NCI-H524 (cell line): Measurements from ENCODE around the gene SDCBP2.

Experiments
- DNase-seq, 2 experiments: peaks; one replicate each; lab custom pipeline; 2025; lab: John Stamatoyannopoulos, UW

The SDCBP2 gene

DNA sequence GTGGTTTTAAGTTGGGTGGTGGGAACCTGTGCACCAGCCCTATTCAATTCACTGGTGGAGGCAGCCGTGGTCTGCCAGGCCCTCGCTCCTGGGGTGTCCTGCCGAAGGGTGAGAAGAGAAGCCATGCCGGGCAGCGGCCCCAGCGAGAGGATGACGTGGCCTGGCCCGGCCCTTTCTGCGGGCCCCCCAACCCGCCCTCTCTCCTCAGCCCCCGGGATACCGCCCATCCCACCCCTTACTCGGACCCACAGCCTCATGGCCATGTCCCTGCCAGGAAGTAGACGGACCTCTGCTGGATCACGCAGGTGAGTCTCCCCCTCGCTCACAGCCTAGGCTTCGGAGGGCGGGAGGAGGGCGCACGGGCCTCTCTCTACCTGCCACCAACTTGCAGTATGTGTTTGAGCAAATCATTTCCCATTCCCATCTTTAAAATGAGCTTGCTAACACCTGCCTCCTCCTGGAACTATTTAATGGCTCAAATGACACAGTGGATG is 32.8 kb downstream of the SDCBP2 start:
- DNase-seq = no peak

GRCh38 chr20:1295276-1295930 is 33.5 kb downstream of the SDCBP2 start:
- DNase-seq = no peak

GRCh38 chr20:1294497-1294896 is 34.4 kb downstream of the SDCBP2 start:
- DNase-seq = no peak

- no peak for DNase-seq
These were observed 35.1 kb downstream of the SDCBP2 start for GRCh38 chr20:1293641-1294379.

GRCh38 chr20:1292620-1293019 is 36.3 kb downstream of the SDCBP2 start:
- DNase-seq = no peak

DNA sequence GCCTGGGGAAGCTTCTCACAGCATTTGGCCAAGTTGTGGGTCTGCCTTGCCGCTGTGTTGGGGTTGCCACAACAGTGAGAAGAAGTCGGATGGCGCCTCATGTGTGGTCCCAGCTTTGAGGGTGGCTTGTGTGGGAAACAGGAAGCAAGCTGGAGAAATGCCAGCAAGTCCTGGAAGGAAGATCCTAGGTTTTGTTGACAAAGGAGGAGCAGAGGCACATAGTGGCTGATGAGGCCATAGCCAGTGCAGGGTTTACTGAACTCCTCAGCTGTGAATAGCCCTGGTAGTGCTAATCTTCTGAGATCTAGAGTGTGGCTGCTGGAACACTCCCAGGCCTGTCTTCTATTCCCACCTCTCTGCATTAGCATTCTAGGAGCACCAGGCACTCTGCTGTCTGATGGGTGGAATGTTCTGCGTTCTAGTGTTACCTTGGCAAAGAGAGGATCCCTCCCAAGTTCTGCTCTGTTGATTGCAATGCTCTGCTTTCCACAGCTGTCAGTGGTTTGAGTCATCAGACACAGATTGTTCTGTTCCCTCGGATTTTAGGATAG is 37.7 kb downstream of the SDCBP2 start:
- DNase-seq = no peak

GRCh38 chr20:1287787-1288569 is 41.0 kb downstream of the SDCBP2 start:
- no peak for DNase-seq

GRCh38 chr20:1287306-1287705 is 41.6 kb downstream of the SDCBP2 start:
- DNase-seq = no peak

- DNase-seq = no peak
These were observed 42.5 kb downstream of the SDCBP2 start for GRCh38 chr20:1286267-1287024.

DNA sequence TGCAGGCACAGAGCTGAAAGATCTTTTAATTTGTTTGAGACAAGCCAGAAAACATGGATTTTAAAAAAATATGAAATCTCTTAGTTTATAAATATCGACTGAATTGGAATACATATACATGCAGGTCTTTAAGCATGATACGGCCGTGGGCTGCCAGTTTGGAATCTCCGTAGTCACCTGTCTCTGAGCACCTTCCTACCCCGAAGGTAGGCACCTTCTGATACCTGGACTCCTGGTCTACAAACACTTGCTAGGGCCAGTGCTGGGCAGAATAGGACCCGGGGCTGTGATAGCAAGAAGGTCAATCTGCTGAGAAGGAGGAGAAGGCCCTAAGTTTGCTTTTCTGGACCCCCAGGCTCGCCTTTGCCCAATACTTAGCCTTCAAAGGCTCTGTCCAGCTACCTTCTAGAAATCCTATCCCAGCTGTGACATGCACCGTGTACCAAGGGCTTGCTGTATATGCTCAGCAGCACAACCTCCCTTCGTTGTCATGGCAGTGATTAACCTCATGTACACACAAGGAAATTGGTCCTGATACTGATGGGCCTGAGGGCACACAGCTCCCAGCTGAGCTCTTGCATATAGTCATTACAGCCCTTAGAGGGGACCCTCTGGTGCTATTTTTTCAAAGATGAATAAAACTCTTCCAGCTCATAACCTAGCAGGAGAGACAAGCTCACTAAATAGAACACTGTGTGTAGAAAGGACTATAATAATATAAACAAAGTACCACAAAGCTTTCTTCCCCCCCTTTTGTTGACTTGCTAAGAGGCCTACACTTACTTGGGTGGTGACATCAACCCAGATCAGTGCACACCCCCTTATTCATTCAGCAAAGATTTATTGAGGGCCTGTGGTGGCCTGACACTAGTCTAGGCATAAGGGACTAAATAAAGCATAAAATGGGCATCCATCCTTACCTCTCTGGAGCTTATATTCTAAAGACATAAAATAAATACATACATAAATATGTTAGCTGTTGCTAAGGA is 45.1 kb downstream of the SDCBP2 start:
- DNase-seq = no peak

- DNase-seq = no peak
These were observed 46.0 kb downstream of the SDCBP2 start for GRCh38 chr20:1282966-1283365.

DNA sequence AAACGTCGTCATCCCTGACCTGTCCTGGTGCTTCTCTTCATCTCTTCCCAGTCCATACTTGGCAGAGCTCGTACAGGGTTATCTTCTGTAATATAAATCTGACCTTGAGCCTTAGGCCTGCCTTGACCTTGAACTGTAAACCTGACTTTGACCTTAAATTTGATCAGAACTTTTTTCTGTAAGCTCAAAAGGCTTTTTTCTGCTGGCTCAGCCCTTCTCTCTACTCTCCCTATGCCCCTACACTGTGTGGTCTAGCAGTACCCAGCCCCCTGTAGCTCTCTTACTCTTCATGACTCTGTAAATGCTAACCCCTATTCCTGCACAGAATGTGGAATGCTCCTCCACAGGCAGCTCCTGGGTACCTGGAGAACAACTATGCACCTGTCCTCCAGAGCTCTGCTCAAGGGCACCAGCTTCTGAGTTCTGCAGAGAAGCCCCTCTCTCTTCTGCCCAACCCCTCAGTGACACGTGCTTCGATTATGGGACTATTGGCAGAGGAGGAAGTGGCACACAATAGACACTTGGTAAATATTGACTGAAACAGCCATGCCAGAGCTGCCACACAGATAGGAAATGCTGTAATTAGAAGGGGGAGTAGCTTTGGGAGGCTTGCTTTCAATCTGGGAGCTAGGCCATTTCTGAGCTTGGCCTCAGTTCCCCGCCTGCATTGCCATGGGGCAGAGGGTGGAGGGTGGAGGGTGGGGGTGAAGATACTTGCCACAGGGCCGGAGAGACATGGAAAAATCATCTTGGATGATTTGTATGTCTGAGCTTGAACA is 47.5 kb downstream of the SDCBP2 start:
- no peak for DNase-seq

DNA sequence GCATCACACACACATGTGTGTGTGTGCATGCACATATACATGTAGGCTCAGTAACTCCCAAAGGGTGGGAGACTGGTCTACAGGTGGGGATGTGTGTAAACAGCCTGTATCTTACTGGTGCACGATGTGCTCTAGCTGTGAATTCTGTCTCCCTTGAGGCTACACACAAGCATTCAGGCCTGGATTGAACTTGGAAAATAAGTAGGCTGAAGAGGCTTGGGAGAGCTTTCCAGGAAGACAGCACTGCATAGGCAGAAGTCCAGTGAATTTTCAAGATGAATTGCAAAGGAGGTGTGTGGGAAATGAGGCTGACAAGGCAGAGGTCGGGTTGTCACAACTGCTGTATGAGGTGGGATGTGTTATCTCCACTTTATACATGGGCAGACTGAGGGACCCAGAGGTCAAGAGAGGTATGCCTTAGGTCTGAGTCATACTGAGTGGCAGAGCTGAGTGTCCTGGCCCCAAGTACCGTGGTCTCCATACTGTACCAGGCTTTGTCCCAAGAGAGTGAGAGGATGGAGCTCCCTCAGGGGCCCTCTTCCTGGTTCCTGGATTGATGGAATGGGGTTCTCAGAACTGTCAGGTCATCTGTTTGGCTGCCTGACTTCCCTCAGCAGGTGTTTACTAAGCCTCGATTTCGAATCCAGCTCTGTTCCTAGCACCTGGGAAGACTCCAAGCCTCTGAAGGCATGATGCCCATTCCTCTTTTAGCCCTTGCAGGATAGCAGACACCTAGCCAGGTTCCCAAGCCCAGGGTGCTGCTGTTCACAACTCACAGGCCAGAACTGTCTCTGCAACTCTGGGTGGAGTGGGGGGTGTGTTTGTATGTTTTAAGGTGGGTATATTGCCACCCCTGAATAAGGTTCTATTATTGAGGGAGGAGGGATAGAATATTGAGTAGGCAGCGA is 48.5 kb downstream of the SDCBP2 start:
- DNase-seq = no peak

DNA sequence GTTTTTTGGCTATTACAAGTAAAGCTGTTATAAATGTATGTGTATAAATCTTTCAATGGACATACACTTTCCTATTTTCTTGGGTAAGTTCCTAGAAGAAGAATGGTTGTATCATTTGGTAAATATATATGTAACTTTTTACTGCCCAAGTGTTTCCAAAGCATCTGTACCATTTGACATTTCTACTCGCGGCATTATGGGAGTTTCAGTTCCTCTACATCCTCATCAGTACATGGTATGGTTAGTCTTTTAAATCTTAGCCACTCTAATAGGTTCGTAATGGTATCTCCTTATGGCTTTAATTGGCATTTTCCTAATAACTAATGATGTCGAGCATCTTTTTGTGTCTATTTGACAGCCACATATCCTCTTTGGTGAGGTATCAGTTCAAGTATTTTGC is 49.9 kb downstream of the SDCBP2 start:
- no peak for DNase-seq

GRCh38 chr20:1277529-1278322 is 51.2 kb downstream of the SDCBP2 start:
- no peak for DNase-seq

DNA sequence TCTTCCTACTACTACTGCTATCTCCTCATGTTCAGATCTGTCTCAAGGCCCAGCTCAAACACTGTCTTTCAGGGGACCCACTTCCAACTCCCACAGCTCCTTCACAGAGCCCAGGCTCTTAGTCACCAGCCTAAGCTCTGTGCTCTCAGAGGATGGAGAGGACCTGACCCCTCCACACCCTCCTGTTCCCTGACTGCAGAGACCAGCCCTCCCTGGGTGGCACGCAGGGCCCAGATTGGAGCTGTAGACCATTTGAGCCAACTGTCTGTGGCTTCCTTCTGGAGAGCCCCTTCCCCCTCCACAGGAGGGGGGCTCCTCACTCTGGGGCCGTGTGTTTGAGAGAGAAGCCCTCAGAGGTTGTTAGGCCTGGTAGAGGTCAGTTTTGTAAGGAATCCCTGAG is 53.0 kb downstream of the SDCBP2 start:
- DNase-seq = no peak

- peak in 1 of 2 experiments; percentile 58 for DNase-seq
These were observed 54.2 kb downstream of the SDCBP2 start for GRCh38 chr20:1274485-1275311.
